ENCODE results near the gene JAG1. TPM values are rescaled to one million over a fixed set of nuclear protein-coding genes. Genes with fewer than 3 reads are reported as not detected.

Gene JAG1
- total and polyA plus RNA-seq, 2 donors (not counting 3 experiments of a cell fraction or from before 2014, with no cell fraction given): 19.7 to 37.0 TPM

- Histone ChIP-seq H3K9ac (replicated peaks; ENCODE audit: extremely low read depth, insufficient read depth, low read length) (no peak overlapping the region), H3K4me1 (ENCODE audit: control insufficient read depth, extremely low read depth, insufficient read depth, low read length) (no peaks in the 10 kb centered on the region), H3K9me3 (replicated peaks; ENCODE audit: control insufficient read depth, insufficient read depth, low read length) (no peaks in the 10 kb centered on the region), H2AFZ (ENCODE audit: low read depth, low read length) (no peak overlapping the region), H3K9me1 (replicated peaks; ENCODE audit: control insufficient read depth, extremely low read depth, insufficient read depth, low read length) (no peaks in the 10 kb centered on the region), H4K20me1 (replicated peaks; ENCODE audit: control insufficient read depth, extremely low read depth, insufficient read depth, low read length) (no peaks in the 10 kb centered on the region), H3K79me2 (ENCODE audit: control insufficient read depth, insufficient read depth, low read length) (no peaks in the 10 kb centered on the region), H3K4me2 (ENCODE audit: insufficient read depth, low read length) (no peak overlapping the region), H3K36me3 (ENCODE audit: control insufficient read depth in 2 of 2, extremely low read depth in 1 of 2, insufficient read depth in 2 of 2, low read length in 2 of 2) (no peaks in the 10 kb centered on the region), H3K27ac (ENCODE audit: insufficient read depth, low read depth, low read length) (no peak overlapping the region), H3K4me3 (replicated peaks in 1 of 3; ENCODE audit: insufficient read depth in 1 of 3, low read depth in 1 of 3, low read length in 3 of 3) (no peak overlapping the region), H3K27me3 (ENCODE audit: control insufficient read depth in 2 of 2, insufficient read depth in 2 of 2, low read length in 2 of 2) (no peaks in the 10 kb centered on the region)
- no peak for TF ChIP-seq FOS (IDR thresholded peaks at IDR 0.05; ENCODE audit: borderline replicate concordance, insufficient read depth, low read length)
- TF ChIP-seq MYC (IDR thresholded peaks at IDR 0.05; ENCODE audit: low read depth, low read length): no peak
- no peak for TF ChIP-seq POLR2AphosphoS5 (IDR thresholded peaks at IDR 0.05; ENCODE audit: insufficient read depth, low read depth, low read length)
- TF ChIP-seq JUN (IDR thresholded peaks at IDR 0.05; ENCODE audit: borderline replicate concordance, insufficient read depth, insufficient read length, low read depth): no peak
- TF ChIP-seq POLR2A (IDR thresholded peaks at IDR 0.05; ENCODE audit: low read depth, low read length): no peak
- TF ChIP-seq MAX (IDR thresholded peaks at IDR 0.05; ENCODE audit: insufficient read depth, insufficient read length): no peak
- TF ChIP-seq EZH2 (IDR thresholded peaks at IDR 0.05; ENCODE audit: borderline replicate concordance, low read depth, low read length, severe bottlenecking): no peak
- TF ChIP-seq CTCF (IDR thresholded peaks at IDR 0.05; ENCODE audit: extremely low read depth in 1 of 2, insufficient read depth in 1 of 2, low read depth in 1 of 2, low read length in 2 of 2): no peak
- no peak for TF ChIP-seq GATA2 (IDR thresholded peaks at IDR 0.05; ENCODE audit: insufficient read depth, insufficient read length, low read depth, low read length)
- DNase-seq (ENCODE audit: low read depth, low spot score) (no peak), FAIRE-seq (no peak)
- ChIA-PET CTCF (interaction anchor here (1.0 to 2.6 kb wide), 3 partner anchors 9 to 517 kb away, joined by 3 to 13 read pairs (median 5); no protein-coding TSS in a partner anchor), POLR2A (no interaction called here)
- no TSS peak for BruUV-seq (replicated peaks)
- intact Hi-C loops (cut with micrococcal nuclease): no loop called here
- dilution Hi-C loops (cut with MboI; ENCODE audit: extremely low pct_ligation_motif_present, low sequenced_read_pairs): no loop called here
Observed at GRCh38 chr20:10687895-10688294, 14.1 kb upstream of the JAG1 start.

Measured in endothelial cell of umbilical vein (primary cell).